ENCODE data around the gene MEGF9.

GRCh38 chr9:120646948-120647347 is 67.3 kb downstream of the MEGF9 start:
- no peak for TF ChIP-seq CTCF (IDR thresholded peaks at IDR 0.05)
- no peak for TF ChIP-seq EZH2 (IDR thresholded peaks at IDR 0.05; ENCODE audit: borderline replicate concordance, insufficient read depth, low read depth, low read length, poor library complexity, severe bottlenecking)
